GM19395 (cell line): ENCODE data around the gene CLCN1.

Source experiments
- ATAC-seq: cut with Tn5 transposase; IDR thresholded peaks from one replicate; pipeline ENCODE4 v1.9.1; 2021; ENCODE audit warnings: mild to moderate bottlenecking, moderate library complexity; ENCODE audit not compliant: unreplicated experiment

The CLCN1 gene

DNA sequence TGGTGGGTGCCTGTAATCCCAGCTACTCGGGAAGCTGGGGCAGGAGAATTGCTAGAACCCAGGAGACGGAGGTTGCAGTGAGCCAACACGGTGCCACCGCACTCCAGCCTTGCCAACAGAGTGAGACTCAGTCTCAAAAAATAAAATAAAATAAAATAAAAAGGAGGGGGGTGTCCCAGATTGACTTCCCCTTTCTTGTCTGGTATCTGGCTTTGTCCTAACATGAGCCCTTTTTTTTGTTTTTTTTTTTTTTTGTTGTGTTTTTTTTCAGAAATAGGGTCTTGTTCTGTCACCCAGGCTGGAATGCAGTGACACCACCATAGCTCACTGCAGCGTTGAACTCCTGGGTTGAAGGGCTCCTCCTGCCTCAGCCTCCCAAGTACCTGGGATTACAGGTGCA, 23.0 kb upstream of the CLCN1 start:
- ATAC-seq: no peak

DNA sequence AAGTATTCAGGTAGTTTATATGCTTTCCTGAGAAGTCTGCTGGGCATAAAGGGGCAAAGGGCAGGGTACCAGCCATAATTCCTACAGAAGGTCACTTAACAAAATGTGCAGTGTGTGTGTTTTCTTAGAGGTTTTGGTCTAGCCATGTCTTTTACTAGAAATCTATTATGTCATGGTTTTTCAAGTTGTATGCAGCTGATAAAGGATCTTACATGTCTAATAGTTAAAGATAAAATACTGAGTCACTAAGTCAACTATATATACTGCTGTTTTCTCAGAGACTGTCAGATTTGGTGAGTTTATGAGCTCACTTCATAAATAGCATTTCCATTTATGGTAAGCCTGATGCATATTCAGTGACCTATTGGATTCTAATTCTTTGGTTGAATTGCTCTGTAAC, 20.0 kb upstream of the CLCN1 start:
- ATAC-seq: no peak

DNA sequence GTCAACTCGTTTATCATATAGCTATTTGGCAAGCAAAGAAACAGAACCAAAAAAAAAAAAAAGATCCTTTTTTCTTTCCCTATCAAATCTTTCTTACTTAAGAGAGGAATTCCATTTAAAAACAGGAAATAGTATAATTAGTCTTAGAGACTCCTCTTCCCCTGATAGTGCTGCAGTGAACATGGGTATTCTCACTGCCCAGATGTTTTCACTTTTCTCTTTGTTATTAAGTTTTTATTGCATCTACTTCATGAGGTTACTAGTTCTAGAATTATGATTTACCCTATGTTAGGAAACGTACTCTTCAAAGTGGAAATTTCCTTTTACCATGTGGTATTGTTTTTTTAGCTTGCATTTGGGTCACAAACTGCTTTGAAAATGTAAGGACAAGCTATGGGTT, 19.2 kb upstream of the CLCN1 start:
- ATAC-seq: no peak

DNA sequence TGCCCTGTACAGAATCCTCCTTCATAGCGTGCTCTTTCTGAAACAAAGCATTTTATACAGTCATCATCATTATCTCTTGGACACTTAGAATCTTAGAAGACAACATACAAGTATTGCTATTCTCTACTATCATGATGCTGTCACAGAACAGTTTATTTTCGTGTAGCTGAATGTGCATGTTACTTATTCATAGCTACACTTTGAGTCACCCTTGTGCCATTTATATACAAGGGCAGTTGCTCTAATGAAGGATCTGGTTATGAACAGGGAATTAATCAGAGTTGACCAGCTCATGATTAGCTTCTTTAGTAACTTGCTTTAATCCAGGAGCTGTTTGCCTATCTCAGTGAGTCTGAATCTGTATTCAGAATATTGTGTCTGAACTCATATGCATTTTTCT, 16.6 kb upstream of the CLCN1 start:
- no peak for ATAC-seq

DNA sequence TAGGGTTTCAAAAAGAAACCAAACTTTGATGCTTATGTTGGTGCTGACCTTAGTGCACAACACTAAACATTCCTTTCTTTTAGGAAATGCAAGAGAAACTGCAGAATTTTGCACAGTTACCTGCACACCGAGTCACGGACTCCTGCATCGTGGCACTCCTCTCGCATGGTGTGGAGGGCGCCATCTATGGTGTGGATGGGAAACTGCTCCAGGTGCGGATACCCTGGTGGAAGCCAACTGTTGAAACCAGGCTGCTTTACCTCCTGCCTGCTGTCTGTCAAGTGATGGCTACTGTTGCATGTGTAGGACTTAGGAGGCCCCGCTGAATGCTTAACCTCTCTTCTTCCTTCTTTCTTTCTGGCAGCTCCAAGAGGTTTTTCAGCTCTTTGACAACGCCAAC, 16.1 kb upstream of the CLCN1 start:
- ATAC-seq: no peak

DNA sequence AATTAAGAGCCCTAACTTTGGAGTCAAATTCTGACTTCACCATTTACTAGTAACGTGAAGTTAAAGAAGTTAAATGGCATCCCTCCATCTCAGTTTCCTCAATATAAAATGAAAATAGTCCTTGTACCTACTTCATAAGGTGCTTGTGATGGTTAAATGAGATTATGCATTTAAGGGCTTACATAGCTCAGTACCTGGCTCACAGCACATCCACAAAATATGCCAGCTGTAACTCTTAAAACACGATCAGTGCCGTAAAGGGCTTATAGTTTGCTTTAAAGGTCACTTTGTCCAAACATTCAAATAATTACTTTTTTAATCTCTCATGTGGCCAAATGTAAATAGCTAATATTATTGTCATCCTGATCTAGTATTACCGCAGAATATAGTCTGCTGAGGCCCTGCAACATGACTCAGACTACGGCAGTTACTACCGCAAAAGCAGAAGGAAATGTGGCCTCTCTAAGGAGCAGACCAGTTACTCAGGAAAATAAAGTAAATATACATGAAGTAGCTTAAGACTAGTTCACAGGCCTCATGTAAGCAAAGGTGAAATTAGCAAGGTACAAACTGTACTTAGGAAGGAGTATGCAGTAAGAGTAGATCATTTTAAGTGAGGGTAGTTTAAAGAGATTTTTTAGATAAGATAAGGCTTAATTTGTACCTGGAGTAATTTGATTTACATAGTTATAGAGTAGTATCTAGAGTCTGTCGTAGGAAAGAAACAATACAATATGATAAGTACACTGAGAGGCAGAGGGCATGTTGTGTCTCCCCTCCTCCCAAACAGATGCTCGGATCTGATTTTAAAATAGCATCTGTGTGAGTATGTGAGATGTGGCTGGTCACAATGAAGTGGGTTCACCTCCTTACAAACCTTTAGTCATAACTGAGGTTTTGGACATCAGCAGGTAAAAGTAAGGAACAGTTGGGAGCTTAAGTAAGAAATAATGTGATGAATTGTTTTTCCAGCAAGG, 14.7 kb upstream of the CLCN1 start:
- no peak for ATAC-seq

DNA sequence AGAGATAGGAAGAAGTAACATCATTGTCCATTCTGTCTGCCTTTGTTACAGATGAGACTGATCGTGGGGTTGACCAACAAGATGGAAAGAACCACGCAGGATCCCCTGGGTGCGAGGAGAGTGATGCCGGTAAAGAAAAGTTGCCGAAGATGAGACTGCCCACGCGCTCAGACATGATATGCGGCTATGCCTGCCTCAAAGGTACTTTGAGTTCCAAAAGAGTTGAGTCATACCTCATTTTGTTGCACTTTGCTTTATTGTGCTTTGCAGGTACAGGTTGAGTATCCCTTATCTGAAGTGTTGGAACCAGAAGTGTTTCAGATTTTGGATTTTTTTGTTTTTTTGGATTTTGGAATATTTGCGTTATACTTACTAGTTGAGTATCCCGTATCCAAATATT, 12.2 kb upstream of the CLCN1 start:
- no peak for ATAC-seq

DNA sequence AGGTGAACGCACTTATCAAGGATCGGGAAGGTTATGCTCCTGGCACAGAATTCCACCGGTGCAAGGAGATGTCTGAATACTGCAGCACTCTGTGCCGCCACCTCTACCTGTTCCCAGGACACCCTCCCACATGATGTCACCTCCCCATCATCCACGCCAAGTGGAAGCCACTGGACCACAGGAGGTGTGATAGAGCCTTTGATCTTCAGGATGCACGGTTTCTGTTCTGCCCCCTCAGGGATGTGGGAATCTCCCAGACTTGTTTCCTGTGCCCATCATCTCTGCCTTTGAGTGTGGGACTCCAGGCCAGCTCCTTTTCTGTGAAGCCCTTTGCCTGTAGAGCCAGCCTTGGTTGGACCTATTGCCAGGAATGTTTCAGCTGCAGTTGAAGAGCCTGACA, 11.0 kb upstream of the CLCN1 start:
- ATAC-seq: no peak

DNA sequence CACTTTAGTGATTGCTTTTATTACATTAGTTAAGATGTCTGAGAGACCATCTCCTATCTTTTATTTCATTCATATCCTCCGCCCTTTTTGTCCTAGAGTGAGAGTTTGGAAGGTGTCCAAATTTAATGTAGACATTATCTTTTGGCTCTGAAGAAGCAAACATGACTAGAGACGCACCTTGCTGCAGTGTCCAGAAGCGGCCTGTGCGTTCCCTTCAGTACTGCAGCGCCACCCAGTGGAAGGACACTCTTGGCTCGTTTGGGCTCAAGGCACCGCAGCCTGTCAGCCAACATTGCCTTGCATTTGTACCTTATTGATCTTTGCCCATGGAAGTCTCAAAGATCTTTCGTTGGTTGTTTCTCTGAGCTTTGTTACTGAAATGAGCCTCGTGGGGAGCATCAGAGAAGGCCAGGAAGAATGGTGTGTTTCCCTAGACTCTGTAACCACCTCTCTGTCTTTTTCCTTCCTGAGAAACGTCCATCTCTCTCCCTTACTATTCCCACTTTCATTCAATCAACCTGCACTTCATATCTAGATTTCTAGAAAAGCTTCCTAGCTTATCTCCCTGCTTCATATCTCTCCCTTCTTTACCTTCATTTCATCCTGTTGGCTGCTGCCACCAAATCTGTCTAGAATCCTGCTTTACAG, 10.4 kb upstream of the CLCN1 start:
- peak; percentile 56 for ATAC-seq

DNA sequence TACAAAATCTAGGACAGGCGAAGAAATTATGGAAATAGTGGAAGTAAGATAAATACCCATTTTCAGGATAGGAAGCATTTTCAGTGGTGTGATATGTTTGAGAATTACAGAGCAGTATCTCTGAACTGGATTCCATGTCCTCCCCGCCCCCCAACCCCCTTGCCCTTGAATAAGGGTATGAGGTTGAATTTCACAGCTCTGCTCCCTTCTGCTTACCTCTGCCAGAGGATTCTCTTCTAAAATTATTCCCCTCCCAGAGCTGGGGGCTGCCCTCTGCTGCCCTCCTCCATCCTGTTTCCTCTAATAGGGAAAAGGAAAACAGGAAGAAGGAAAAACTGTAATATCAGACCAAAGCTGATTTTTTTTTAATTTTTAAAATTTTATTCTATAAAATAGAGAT, 7.3 kb upstream of the CLCN1 start:
- no peak for ATAC-seq

DNA sequence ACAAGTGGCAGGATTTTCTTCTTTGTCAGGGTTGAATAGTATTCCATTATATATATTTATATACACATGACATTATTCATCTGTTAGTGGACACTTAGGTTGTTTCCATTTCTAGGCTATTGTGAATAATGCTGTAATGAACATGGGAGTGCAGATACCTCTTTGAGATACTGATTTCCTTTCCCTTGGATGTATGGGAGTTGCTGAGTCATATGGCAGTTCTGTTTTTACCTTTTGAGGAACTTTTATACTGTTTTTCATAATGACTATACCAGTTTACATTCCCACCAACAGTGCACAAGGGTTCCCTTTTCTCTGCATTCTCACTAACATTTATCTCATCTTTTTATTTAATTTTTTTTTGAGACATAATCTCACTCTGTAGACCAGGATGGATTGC, 1.8 kb upstream of the CLCN1 start:
- no peak for ATAC-seq

DNA sequence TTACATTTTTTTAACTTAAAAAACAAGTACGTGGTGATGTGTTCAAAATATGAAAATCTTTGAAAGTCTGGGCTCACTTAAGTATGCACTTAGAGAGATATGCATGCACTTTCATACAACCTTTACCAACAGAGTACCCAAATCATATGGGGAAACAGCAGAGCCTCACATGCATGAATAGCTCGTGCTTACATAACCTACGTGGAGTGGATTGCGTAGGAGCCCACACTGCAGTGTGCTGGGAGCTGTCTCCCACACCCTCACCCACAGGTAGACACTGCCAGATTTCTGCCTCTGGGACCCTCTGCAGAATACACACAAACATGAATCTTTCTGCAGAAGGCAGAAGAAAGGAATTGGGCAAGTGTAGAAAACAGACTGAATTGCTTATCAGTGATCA, 581 bp downstream of the CLCN1 start:
- no peak for ATAC-seq

DNA sequence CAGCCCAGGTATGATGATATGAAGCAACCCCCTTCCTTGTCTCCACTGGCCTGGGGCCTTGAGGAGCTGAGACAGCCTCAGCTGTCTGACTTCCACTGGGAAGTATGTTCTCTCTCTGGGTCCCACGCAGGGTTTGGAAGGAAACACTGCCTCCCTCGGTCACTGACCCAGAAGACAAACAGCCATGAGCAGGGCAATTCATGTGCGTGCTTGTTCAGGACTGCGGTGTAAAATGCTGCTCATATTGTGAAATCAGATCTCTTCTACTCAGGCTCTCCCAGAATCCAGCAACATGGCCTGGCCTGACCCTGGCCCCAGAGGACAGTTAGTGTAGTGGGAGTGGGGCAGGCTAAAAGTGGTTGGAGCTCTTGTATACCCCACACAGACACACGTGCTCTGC, 2.8 kb downstream of the CLCN1 start:
- no peak for ATAC-seq

DNA sequence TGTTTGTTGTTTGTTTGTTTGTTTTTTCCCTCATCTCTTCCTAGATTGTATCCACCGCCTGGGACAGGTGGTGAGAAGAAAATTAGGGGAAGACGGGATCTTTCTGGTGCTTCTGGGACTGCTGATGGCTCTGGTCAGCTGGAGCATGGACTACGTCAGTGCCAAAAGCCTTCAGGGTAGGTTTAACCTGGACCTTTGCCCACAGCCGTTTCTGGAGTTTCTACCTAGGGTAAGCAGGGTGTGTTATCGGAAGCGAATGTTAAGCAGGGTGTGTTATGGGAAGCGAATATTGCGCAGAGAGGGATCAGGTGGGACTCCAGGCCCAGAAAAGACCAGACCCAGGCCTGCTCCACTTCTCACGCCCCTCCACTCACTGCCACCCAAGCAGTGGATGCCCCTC, 4.7 kb downstream of the CLCN1 start:
- no peak for ATAC-seq

DNA sequence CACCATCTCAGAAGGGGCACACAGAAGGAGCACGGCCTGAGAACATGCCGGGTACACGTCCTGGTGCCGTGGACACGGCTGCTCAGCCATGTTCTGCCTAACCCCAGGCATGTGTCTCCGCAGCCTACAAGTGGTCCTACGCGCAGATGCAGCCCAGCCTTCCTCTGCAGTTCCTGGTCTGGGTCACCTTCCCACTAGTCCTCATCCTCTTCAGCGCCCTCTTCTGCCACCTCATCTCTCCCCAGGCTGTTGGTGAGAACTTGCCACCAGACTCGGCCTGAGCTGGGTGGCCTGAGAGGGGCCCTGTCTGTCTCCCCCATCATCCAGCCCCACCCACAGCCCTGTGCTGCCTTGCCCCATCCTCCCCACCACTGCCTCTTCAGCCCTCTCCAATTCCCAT, 5.3 kb downstream of the CLCN1 start:
- no peak for ATAC-seq

DNA sequence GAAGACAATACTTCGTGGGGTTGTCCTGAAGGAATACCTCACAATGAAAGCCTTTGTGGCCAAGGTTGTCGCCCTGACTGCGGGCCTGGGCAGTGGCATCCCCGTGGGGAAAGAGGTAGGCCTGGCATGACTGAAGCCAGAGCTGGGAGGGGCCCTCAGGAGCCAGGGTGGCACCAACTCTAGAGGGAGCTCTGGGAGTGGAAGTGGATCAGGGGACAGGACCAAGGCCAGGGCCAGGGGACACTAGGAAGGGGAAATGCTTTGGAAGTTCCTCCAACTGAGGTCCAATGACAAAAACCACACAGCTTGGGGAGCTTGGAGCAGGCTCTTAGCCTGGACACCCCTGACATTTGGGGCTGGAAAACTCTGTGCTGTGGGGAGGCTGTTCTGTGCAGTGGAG, 5.8 kb downstream of the CLCN1 start:
- ATAC-seq: no peak

DNA sequence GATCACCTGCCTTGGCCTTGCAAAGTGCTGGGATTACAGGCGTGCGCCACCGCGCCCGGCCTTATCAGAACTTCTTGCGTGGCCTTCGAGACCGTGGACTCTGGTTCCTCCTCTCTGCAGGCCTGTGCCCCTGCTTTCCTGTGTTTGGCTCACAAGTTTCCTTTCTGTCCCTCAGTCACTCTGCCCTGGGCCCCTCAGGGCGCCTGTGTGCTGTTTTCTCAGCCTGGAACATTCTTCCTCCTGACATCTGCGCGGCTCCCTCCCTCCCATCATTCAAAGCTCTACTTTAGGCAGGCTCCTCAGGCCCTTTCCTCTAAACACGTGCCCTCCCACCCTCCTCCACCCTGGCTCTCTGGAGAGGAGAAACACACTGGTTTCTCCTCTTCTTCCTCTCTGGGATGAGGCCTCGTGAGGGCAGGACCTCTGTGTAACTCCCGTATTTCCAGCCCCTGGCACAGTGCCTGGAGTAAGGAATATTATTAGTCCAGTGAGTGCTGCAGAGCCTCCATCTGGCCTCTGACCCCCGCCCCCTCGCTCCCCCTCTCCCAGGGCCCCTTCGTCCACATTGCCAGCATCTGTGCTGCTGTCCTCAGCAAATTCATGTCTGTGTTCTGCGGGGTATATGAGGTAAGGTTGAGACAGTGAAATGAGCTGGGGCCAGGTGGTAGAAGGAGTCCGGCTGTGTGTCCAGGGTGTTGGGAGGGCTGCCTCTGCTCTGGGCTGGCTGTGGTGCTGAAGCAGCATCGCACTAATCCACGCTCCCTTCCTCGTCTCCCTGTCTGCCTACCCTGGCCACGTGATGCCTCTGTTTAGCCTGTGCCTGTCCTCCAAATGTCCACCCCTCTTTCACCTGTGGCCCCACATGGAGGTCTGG, 7.1 kb downstream of the CLCN1 start:
- no peak for ATAC-seq

DNA sequence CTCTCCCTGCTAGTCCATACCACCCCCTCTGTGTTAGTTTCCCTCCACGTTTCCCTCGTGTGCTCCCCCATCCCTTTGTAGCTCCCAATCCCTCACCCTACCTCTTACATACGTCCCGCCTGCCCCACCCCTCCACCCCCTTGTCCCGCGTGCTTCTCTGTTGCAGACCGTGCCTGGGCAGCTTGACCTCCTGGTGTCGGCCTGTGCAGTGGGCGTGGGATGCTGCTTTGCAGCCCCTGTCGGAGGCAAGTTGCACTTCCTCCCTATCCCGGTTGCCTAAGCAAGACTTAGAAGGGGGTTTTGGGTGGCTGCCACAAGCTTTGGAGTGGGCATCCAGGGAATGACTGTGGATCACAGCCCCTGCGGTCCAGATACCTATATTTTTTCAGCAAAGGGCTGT, 7.7 kb downstream of the CLCN1 start:
- ATAC-seq: no peak

DNA sequence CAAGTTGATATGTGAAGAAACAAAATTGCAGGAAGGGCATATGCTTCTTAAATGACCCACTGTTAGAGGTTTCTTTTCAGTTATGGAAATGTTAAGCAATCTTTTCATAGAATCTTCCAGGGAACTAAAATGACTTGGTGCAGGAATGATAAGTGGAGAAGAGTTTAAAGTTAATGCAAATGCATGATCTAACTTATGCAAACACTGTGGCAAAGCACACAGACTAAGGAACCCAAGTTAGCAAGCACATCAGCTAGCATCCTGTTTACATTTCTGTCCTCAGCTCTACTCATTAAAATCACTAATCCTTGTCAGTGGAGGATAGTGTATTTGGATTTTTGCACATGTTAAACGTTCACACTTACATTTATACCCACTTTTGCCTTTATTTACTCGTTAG, 9.3 kb downstream of the CLCN1 start:
- ATAC-seq: peak; percentile 52

DNA sequence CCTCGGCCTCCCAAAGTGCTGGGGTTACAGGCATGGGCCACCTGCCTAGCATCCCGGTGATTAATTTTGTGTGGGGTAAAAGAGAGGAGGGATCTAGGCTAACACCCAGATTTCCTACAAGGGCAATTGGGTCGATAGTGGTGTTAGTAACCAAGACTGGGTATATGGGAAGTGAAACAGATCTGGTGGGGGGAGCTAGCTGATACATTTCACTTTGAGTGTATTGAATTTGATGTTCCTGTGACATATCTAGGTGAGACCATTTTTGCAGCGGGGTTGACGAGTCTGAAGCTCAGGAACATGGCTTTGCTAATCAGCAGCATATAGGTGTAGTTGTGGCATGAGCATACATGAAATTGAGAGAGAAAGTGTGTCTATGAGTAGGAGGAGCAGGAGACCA, 12.0 kb downstream of the CLCN1 start:
- no peak for ATAC-seq

DNA sequence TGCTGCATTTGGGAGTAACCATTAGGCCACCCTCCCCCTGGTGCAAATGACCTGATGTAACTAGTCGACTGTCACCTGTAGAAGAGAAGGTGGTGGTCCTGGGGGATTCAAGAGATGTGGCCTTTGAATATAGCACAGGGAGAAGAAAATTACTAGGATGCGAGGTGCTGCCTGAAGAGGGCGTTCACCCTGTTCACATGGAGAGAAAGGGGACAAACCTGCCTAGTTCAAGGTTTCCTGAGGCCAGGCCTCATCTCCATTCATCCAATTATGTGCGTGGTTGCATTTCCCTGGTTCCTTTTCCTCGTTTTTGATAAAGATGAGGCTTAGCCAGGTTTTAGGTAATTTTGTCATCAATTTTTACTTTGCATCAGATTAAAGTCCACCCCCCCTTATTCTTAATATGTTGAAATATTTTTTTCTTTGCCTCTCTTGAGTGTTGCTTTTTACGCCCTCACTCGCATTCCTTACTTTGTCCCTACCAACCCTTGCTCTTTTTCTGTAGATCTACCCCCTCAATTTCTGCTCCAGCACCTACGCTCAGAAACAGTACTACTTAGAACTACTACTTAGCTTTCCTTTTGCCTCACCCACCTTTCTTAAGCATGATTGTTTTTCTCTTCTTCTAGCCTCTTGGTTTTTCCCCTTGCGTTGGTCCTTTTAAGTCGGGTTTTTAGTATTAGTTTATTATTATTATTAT, 13.7 kb downstream of the CLCN1 start:
- ATAC-seq: no peak
